DOHH2 (cell line): ENCODE data around the gene KRT9.
"Not testable (repeated sequence)": the region's sequence is repeated elsewhere in the genome, so short reads cannot be mapped to it uniquely, and the experiment has no call there.

Source experiments
- H3F3A ChIP-seq: fragments of 200-600 bp; sonication (generic), shearing (Covaris generic); 2 replicates; pipeline ENCODE4 v1.6.0; 2016; ENCODE audit warnings: antibody characterized with exemption, mild to moderate bottlenecking; ENCODE audit not compliant: control insufficient read depth, insufficient read depth
- H3K27ac ChIP-seq: fragments of 200-600 bp; sonication (generic); 2 replicates; pipeline ENCODE4 v1.5.1; 2014; ENCODE audit warnings: low read depth, mild to moderate bottlenecking, low read length, moderate library complexity
- H3K27me3 ChIP-seq: fragments of 200-600 bp; sonication (generic); 2 replicates; pipeline ENCODE4 v1.6.1; 2014; ENCODE audit warnings: mild to moderate bottlenecking, low read length, mixed read lengths; ENCODE audit not compliant: control insufficient read depth
- H3K36me3 ChIP-seq: fragments of 200-600 bp; sonication (generic); 2 replicates; pipeline ENCODE4 v1.6.1; 2014; ENCODE audit warnings: mild to moderate bottlenecking, low read length, moderate library complexity, mixed read lengths; ENCODE audit not compliant: control insufficient read depth
- H3K4me1 ChIP-seq: fragments of 200-600 bp; sonication (generic); 2 replicates; pipeline ENCODE4 v1.6.1; 2014; ENCODE audit warnings: mild to moderate bottlenecking, low read length, mixed read lengths; ENCODE audit not compliant: control insufficient read depth
- H3K4me2 ChIP-seq: fragments of 200-600 bp; sonication (generic); 2 replicates; pipeline ENCODE4 v1.6.0; 2014; ENCODE audit warnings: mild to moderate bottlenecking, low read length, moderate library complexity
- H3K4me3 ChIP-seq: fragments of 200-600 bp; sonication (generic); 2 replicates; pipeline ENCODE4 v1.5.1; 2014; ENCODE audit warnings: mild to moderate bottlenecking, low read length, mixed read lengths
- H3K79me2 ChIP-seq: fragments of 200-600 bp; sonication (generic); 2 replicates; pipeline ENCODE4 v1.6.1; 2014; ENCODE audit warnings: mild to moderate bottlenecking, low read length, mixed read lengths; ENCODE audit not compliant: control insufficient read depth
- H3K9me2 ChIP-seq: fragments of 200-600 bp; sonication (generic); replicated peaks from 2 replicates; pipeline ENCODE4 v1.6.1; 2014; ENCODE audit warnings: mild to moderate bottlenecking, low read length, mixed read lengths; ENCODE audit not compliant: control insufficient read depth
- H3K9me3 ChIP-seq: fragments of 200-600 bp; sonication (generic); 2 replicates; pipeline ENCODE4 v1.6.1; 2014; ENCODE audit warnings: antibody characterized with exemption, low read length, mixed read lengths; ENCODE audit not compliant: control insufficient read depth, insufficient read depth
- H4K20me1 ChIP-seq: fragments of 200-600 bp; sonication (generic); 2 replicates; pipeline ENCODE4 v1.6.0; 2014; ENCODE audit warnings: low read depth, mild to moderate bottlenecking, antibody characterized with exemption, low read length, moderate library complexity; ENCODE audit not compliant: control insufficient read depth, insufficient read depth
- CTCF ChIP-seq: fragments of 200-600 bp; sonication (generic); IDR thresholded peaks from one replicate; pipeline ENCODE4 v1.5.1; 2014; ENCODE audit warnings: antibody characterized with exemption, mild to moderate bottlenecking, low read depth, low read length; ENCODE audit not compliant: poor library complexity, severe bottlenecking
- EZH2phosphoT487 ChIP-seq: fragments of 200-600 bp; sonication (generic); IDR thresholded peaks from 2 replicates; pipeline ENCODE4 v1.6.1; 2017; ENCODE audit warnings: borderline replicate concordance, mild to moderate bottlenecking, antibody characterized with exemption, low read length, moderate library complexity, mixed read lengths

Gene KRT9

GRCh38 chr17:41610965-41611640, 39.2 kb upstream of the KRT9 start:
- Histone ChIP-seq H3K79me2 (no peaks in the 10 kb centered on the region), H3K9me3 (peaks cover 5% of the 10 kb centered on the region; the same call in 1 of the 2 replicates), H4K20me1 (no peaks in the 10 kb centered on the region), H3K27me3 (no peaks in the 10 kb centered on the region), H3K36me3 (no peaks in the 10 kb centered on the region), H3K9me2 (no peaks in the 10 kb centered on the region), H3K27ac (no peak overlapping the region), H3K4me1 (no peaks in the 10 kb centered on the region), H3K4me2 (no peak overlapping the region), H3K4me3 (no peak overlapping the region), H3F3A (no peaks in the 10 kb centered on the region)
- TF ChIP-seq EZH2phosphoT487: no peak

- not testable (repeated sequence) for H4K20me1 ChIP-seq, H3K36me3 ChIP-seq, H3K27ac ChIP-seq, H3K4me1 ChIP-seq, H3K4me3 ChIP-seq, H3K9me3 ChIP-seq, H3K9me2 ChIP-seq, H3K4me2 ChIP-seq, H3K79me2 ChIP-seq, H3K27me3 ChIP-seq, H3F3A ChIP-seq
Observed at GRCh38 chr17:41610061-41610517, 38.2 kb upstream of the KRT9 start.

GRCh38 chr17:41606930-41607329, 35.1 kb upstream of the KRT9 start:
- H3K4me3 ChIP-seq, H3K4me2 ChIP-seq, H3K4me1 ChIP-seq, H3K36me3 ChIP-seq, H3K79me2 ChIP-seq, H3K27me3 ChIP-seq, H3K9me2 ChIP-seq, H4K20me1 ChIP-seq, H3F3A ChIP-seq, H3K9me3 ChIP-seq, H3K27ac ChIP-seq: not testable (repeated sequence)

- no peak for TF ChIP-seq EZH2phosphoT487
- TF ChIP-seq CTCF: no peak
Observed at GRCh38 chr17:41602524-41602923, 30.7 kb upstream of the KRT9 start.

GRCh38 chr17:41600318-41600717, 28.5 kb upstream of the KRT9 start:
- no peak overlapping the region for H3K4me2 ChIP-seq
- H4K20me1 ChIP-seq: no peaks in the 10 kb centered on the region
- H3F3A ChIP-seq: no peaks in the 10 kb centered on the region
- no peaks in the 10 kb centered on the region for H3K4me1 ChIP-seq
- no peaks in the 10 kb centered on the region for H3K36me3 ChIP-seq
- TF ChIP-seq EZH2phosphoT487 (no peak), CTCF (no peak)
- no peaks in the 10 kb centered on the region for H3K9me3 ChIP-seq
- H3K27me3 ChIP-seq: no peaks in the 10 kb centered on the region
- no peaks in the 10 kb centered on the region for H3K9me2 ChIP-seq
- H3K27ac ChIP-seq: no peak overlapping the region
- no peak overlapping the region for H3K4me3 ChIP-seq
- H3K79me2 ChIP-seq: no peaks in the 10 kb centered on the region

More at GRCh38 chr17:41602524-41602923, 30.7 kb upstream of the KRT9 start:
- H3K27ac ChIP-seq: no peak overlapping the region
- no peaks in the 10 kb centered on the region for H3F3A ChIP-seq
- H3K4me2 ChIP-seq: no peak overlapping the region
- peaks cover 5% of the 10 kb centered on the region; the same call in 1 of the 2 replicates for H3K9me3 ChIP-seq
- no peaks in the 10 kb centered on the region for H3K9me2 ChIP-seq
- no peaks in the 10 kb centered on the region for H4K20me1 ChIP-seq
- H3K4me3 ChIP-seq: no peak overlapping the region
- no peaks in the 10 kb centered on the region for H3K27me3 ChIP-seq
- H3K36me3 ChIP-seq: no peaks in the 10 kb centered on the region
- no peaks in the 10 kb centered on the region for H3K4me1 ChIP-seq
- no peaks in the 10 kb centered on the region for H3K79me2 ChIP-seq
